Endothelial cell (in vitro differentiated cells): Measurements from ENCODE around the gene TBC1D22A. TPM values are rescaled to one million over a fixed set of nuclear protein-coding genes. Genes with fewer than 3 reads are reported as not detected.

Experiments
- DNase-seq: peaks from one replicate; pipeline ENCODE4 v3.0.0; 2021; ENCODE audit warnings: low spot score
- H3K27ac Mint-ChIP-seq: one replicate; pipeline ENCODE4 v1.8.0; 2021; ENCODE audit warnings: mixed read lengths, inconsistent platforms; ENCODE audit not compliant: unreplicated experiment
- H3K27me3 Mint-ChIP-seq: one replicate; pipeline ENCODE4 v1.8.0; 2021; ENCODE audit warnings: mild to moderate bottlenecking, moderate library complexity, mixed read lengths, inconsistent platforms; ENCODE audit not compliant: unreplicated experiment
- H3K36me3 Mint-ChIP-seq: one replicate; pipeline ENCODE4 v1.8.0; 2021; ENCODE audit warnings: mild to moderate bottlenecking, low read depth, mixed read lengths, inconsistent platforms; ENCODE audit not compliant: unreplicated experiment
- H3K4me1 Mint-ChIP-seq: one replicate; pipeline ENCODE4 v1.8.0; 2021; ENCODE audit warnings: mild to moderate bottlenecking, mixed read lengths, inconsistent platforms; ENCODE audit not compliant: unreplicated experiment
- H3K4me3 Mint-ChIP-seq: one replicate; pipeline ENCODE4 v1.8.0; 2021; ENCODE audit warnings: mild to moderate bottlenecking, mixed read lengths, inconsistent platforms; ENCODE audit not compliant: unreplicated experiment
- H3K9me3 Mint-ChIP-seq: one replicate; pipeline ENCODE4 v1.8.0; 2021; ENCODE audit warnings: mixed read lengths, inconsistent platforms; ENCODE audit not compliant: unreplicated experiment
- CTCF ChIP-seq: fragments of 200-600 bp; sonication (generic); IDR thresholded peaks from one replicate; pipeline ENCODE4 v1.5.0; 2021; ENCODE audit warnings: antibody characterized with exemption; ENCODE audit not compliant: unreplicated experiment
- total RNA-seq: library from RNA; stranded (reverse); fragmentation: NEBNext Ultra II Directional; extraction: Animal tissue kit (Norgen Biotek cat#: 25700); gene quantifications from one replicate; pipeline ENCODE4 v1.2.1, GENCODE V29; 2021; ENCODE audit not compliant: unreplicated experiment

TBC1D22A gene
- total RNA-seq, 1 donor from 2014 or later, result 25.3 TPM

GRCh38 chr22:46931881-46932280, 169.4 kb downstream of the TBC1D22A start:
- Mint-ChIP-seq H3K27ac (no peak overlapping the region), H3K27me3 (no peaks in the 10 kb centered on the region), H3K4me3 (no peak overlapping the region), H3K4me1 (peaks cover 33% of the 10 kb centered on the region), H3K36me3 (no peaks in the 10 kb centered on the region), H3K9me3 (no peaks in the 10 kb centered on the region)
- TF ChIP-seq CTCF, result no peak
- DNase-seq, result no peak

- Mint-ChIP-seq H3K27ac (no peak overlapping the region), H3K9me3 (no peaks in the 10 kb centered on the region), H3K4me1 (peaks cover 33% of the 10 kb centered on the region), H3K27me3 (no peaks in the 10 kb centered on the region), H3K4me3 (peak overlapping the region; percentile 67), H3K36me3 (no peaks in the 10 kb centered on the region)
- DNase-seq, result no peak
- TF ChIP-seq CTCF, result no peak
These were observed 170.8 kb downstream of the TBC1D22A start for GRCh38 chr22:46933040-46933930.

- Mint-ChIP-seq H3K36me3 (no peaks in the 10 kb centered on the region), H3K27me3 (no peaks in the 10 kb centered on the region), H3K4me1 (peaks cover 33% of the 10 kb centered on the region), H3K9me3 (no peaks in the 10 kb centered on the region), H3K27ac (no peak overlapping the region), H3K4me3 (no peak overlapping the region)
- TF ChIP-seq CTCF, result no peak
- no peak for DNase-seq
These were observed 171.8 kb downstream of the TBC1D22A start for GRCh38 chr22:46934172-46934745.

GRCh38 chr22:46934746-46935491, 172.5 kb downstream of the TBC1D22A start:
- no peaks in the 10 kb centered on the region for H3K9me3 Mint-ChIP-seq
- no peak for TF ChIP-seq CTCF
- H3K36me3 Mint-ChIP-seq, result no peaks in the 10 kb centered on the region
- no peak for DNase-seq
- no peak overlapping the region for H3K27ac Mint-ChIP-seq
- H3K4me1 Mint-ChIP-seq, result peaks cover 33% of the 10 kb centered on the region
- H3K27me3 Mint-ChIP-seq, result no peaks in the 10 kb centered on the region
- no peak overlapping the region for H3K4me3 Mint-ChIP-seq
